ENCODE measurements around the gene TTC3. TPM values are rescaled to one million over a fixed set of nuclear protein-coding genes. Genes with fewer than 3 reads are reported as not detected.

TTC3 gene, protein sequence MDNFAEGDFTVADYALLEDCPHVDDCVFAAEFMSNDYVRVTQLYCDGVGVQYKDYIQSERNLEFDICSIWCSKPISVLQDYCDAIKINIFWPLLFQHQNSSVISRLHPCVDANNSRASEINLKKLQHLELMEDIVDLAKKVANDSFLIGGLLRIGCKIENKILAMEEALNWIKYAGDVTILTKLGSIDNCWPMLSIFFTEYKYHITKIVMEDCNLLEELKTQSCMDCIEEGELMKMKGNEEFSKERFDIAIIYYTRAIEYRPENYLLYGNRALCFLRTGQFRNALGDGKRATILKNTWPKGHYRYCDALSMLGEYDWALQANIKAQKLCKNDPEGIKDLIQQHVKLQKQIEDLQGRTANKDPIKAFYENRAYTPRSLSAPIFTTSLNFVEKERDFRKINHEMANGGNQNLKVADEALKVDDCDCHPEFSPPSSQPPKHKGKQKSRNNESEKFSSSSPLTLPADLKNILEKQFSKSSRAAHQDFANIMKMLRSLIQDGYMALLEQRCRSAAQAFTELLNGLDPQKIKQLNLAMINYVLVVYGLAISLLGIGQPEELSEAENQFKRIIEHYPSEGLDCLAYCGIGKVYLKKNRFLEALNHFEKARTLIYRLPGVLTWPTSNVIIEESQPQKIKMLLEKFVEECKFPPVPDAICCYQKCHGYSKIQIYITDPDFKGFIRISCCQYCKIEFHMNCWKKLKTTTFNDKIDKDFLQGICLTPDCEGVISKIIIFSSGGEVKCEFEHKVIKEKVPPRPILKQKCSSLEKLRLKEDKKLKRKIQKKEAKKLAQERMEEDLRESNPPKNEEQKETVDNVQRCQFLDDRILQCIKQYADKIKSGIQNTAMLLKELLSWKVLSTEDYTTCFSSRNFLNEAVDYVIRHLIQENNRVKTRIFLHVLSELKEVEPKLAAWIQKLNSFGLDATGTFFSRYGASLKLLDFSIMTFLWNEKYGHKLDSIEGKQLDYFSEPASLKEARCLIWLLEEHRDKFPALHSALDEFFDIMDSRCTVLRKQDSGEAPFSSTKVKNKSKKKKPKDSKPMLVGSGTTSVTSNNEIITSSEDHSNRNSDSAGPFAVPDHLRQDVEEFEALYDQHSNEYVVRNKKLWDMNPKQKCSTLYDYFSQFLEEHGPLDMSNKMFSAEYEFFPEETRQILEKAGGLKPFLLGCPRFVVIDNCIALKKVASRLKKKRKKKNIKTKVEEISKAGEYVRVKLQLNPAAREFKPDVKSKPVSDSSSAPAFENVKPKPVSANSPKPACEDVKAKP (N-terminal part only)
- 92.8 and 105 TPM in 2 replicates for total RNA-seq (2022)
- percentile 89 among the genes with signal in this experiment for Bru-seq, nascent RNA
- percentile 93 among the genes with signal in this experiment for BruChase-seq, experiment 1, labeled RNA remaining after a 2-hour chase
- percentile 96 among the genes with signal in this experiment for BruChase-seq, experiment 2, labeled RNA remaining after a 6-hour chase
- long read RNA-seq, partial matches to known transcripts = 24 of 51 reads
- long read RNA-seq, other reads (novel, unspliced or antisense) = 26 of 51 reads

DNA sequence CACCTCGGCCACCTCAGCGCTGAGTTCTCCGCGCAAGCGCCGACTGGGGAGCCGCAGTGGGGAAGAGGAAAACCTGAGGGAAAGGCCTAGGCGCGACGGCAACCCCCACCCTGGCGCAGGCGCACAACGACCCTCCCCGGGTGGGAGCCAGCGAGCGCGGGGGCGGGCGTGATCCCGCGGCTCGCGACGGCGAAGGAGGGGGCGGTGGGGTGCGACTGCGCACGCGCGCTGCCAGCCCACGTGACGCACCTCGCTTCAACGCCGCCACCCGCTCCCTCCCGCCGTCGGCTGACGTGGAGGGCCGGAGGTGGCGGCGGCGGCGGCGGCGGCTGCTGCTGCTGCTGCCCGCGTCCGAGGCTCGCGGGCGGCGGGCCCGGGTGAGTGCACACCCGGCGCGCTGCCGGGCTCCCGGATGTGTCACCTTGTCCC, at the start of gene TTC3, which contains the start of gene PIGP:
Gene TTC3 (plus strand): TSS at position 267 of the 429 bp plus-strand sequence. CDS start 14,004 bp downstream, outside the sequence.
Gene PIGP (minus strand): TSS at position 84 of the 429 bp plus-strand sequence. CDS start 556 bp downstream, outside the sequence.
- DNase-seq = peak; percentile 95 to 98
- Mint-ChIP-seq H3K4me1 (ENCODE audit: low read depth, unreplicated experiment) (peaks cover 20% of the 10 kb centered on the region), H3K4me3 (ENCODE audit: unreplicated experiment) (peak within 1 kb of the TSS; percentile 98), H3K27me3 (ENCODE audit: insufficient read depth, unreplicated experiment) (no peaks in the 10 kb centered on the region), H3K36me3 (ENCODE audit: insufficient read depth, unreplicated experiment) (peaks cover 33% of the 10 kb centered on the region), H3K27ac (ENCODE audit: unreplicated experiment) (peak within 1 kb of the TSS; percentile 93), H3K9me3 (ENCODE audit: unreplicated experiment) (no peaks in the 10 kb centered on the region)
- no peaks in the 10 kb centered on the region; the same call in 1 of the 2 replicates for H3K9me3 ChIP-seq
- peaks cover 9% of the 10 kb centered on the region; the same call in 1 of the 2 replicates for H3K4me1 ChIP-seq
- ChIA-PET POLR2A (interaction anchor here (0.5 to 1.3 kb wide), 2 partner anchors 63 to 84 kb away, joined by 6 to 13 read pairs; no protein-coding TSS in a partner anchor), CTCF (interaction anchor here (0.5 kb wide), 1 partner anchor 44 kb away, joined by 4 read pairs; no protein-coding TSS in a partner anchor)
- no peaks in the 10 kb centered on the region; the same call in 1 of the 2 replicates for H3K36me3 ChIP-seq (ENCODE audit: control insufficient read depth, insufficient read depth, low read length)
- TF ChIP-seq, protein P1, sequence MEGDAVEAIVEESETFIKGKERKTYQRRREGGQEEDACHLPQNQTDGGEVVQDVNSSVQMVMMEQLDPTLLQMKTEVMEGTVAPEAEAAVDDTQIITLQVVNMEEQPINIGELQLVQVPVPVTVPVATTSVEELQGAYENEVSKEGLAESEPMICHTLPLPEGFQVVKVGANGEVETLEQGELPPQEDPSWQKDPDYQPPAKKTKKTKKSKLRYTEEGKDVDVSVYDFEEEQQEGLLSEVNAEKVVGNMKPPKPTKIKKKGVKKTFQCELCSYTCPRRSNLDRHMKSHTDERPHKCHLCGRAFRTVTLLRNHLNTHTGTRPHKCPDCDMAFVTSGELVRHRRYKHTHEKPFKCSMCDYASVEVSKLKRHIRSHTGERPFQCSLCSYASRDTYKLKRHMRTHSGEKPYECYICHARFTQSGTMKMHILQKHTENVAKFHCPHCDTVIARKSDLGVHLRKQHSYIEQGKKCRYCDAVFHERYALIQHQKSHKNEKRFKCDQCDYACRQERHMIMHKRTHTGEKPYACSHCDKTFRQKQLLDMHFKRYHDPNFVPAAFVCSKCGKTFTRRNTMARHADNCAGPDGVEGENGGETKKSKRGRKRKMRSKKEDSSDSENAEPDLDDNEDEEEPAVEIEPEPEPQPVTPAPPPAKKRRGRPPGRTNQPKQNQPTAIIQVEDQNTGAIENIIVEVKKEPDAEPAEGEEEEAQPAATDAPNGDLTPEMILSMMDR (IDR thresholded peaks at IDR 0.05; ENCODE audit: insufficient read depth in 1 of 2, low read depth in 1 of 2, low read length in 1 of 2, severe bottlenecking in 1 of 2, unreplicated experiment in 1 of 2) = no peak
- H3K4me3 ChIP-seq (ENCODE audit: low read depth, low read length) = peak within 1 kb of the TSS; percentile 98
- no peaks in the 10 kb centered on the region for H3K27me3 ChIP-seq (replicated peaks; ENCODE audit: control insufficient read depth, insufficient read depth, low read length)
- intact Hi-C loops (cut with micrococcal nuclease; ENCODE audit: unreplicated experiment) = loop anchor here (1.0 to 5.0 kb wide), 2 partner anchors 13 to 61 kb away; no protein-coding TSS in a partner anchor
- BruUV-seq (replicated peaks) = no TSS peak

DNA sequence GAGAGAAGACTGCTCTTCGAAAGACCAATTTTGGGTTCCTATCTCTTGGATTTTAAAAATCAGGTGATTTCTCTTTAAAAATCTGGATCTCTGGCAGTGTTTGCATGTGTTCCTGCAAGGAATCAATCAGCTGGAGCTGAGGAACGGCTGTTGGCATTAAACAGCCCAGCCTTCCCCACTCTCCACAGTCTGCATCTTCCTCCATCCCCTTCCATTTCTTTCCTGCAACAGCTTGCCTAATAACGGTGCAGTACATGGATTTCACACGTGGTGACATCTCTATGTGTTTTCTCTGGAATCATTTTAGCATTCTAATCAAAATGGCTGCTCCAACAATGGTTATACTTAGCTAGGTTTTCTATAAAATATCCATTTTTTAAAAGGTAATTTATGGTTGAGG, 46.6 kb upstream of the TTC3 start:
- CTCF ChIA-PET = interaction anchor here (0.8 to 1.2 kb wide), 3 partner anchors 39 to 240 kb away, joined by 3 read pairs; no protein-coding TSS in a partner anchor
- intact Hi-C loops (cut with micrococcal nuclease; ENCODE audit: unreplicated experiment) = no loop called here
- no peaks in the 10 kb centered on the region for H3K27me3 ChIP-seq (replicated peaks; ENCODE audit: control insufficient read depth, insufficient read depth, low read length)
- POLR2A ChIA-PET = no interaction called here
- TF ChIP-seq, protein P1 (IDR thresholded peaks at IDR 0.05; ENCODE audit: insufficient read depth in 1 of 2, low read depth in 1 of 2, low read length in 1 of 2, severe bottlenecking in 1 of 2, unreplicated experiment in 1 of 2) = no peak
- no peaks in the 10 kb centered on the region for H3K4me1 ChIP-seq
- H3K27ac Mint-ChIP-seq (ENCODE audit: unreplicated experiment) = no peak overlapping the region
- H3K9me3 ChIP-seq = no peaks in the 10 kb centered on the region
- no peak for DNase-seq
- H3K4me3 Mint-ChIP-seq (ENCODE audit: unreplicated experiment) = no peak overlapping the region
- no TSS peak for BruUV-seq (replicated peaks)
- H3K4me1 Mint-ChIP-seq (ENCODE audit: low read depth, unreplicated experiment) = no peaks in the 10 kb centered on the region
- H3K4me3 ChIP-seq (ENCODE audit: low read depth, low read length) = no peak overlapping the region
- H3K36me3 ChIP-seq (ENCODE audit: control insufficient read depth, insufficient read depth, low read length) = no peaks in the 10 kb centered on the region
- H3K27me3 Mint-ChIP-seq (ENCODE audit: insufficient read depth, unreplicated experiment) = no peaks in the 10 kb centered on the region
- H3K9me3 Mint-ChIP-seq (ENCODE audit: unreplicated experiment) = no peaks in the 10 kb centered on the region
- no peaks in the 10 kb centered on the region for H3K36me3 Mint-ChIP-seq (ENCODE audit: insufficient read depth, unreplicated experiment)

All from Caco-2 (cell line).